ENCODE measurements around the gene PRLH.

The PRLH gene

DNA sequence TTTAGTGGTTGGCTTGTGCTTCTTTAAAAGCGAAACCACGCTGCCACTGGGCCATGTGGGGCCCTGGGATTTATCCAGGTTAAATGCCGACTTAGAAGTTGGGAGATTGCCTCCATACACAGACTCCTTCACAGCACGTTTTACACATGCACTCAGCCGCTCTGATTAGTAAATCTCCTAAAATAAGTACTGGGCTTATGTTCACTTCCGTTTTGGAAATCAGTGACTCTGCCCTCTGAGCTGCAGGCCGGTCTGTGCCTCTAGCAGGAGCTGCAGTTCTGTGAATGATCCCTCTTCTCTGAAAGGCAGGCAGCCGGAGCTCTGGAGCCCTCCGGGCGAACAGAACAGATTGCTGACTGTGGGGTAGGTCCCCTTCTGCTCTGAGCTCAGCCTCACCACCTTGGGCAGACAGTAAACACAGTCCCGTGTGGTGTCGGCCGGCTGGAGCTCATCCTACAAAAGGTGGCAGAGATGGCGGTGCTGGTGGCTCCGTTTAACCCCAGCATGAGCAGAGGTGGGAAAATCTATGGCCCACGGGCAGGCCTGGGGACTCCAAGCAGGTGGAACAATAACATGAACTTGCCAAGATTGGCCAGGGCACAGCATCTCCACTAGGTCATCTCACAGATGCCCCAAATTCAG, 34.0 kb downstream of the PRLH start:
- TF ChIP-seq, protein P1, sequence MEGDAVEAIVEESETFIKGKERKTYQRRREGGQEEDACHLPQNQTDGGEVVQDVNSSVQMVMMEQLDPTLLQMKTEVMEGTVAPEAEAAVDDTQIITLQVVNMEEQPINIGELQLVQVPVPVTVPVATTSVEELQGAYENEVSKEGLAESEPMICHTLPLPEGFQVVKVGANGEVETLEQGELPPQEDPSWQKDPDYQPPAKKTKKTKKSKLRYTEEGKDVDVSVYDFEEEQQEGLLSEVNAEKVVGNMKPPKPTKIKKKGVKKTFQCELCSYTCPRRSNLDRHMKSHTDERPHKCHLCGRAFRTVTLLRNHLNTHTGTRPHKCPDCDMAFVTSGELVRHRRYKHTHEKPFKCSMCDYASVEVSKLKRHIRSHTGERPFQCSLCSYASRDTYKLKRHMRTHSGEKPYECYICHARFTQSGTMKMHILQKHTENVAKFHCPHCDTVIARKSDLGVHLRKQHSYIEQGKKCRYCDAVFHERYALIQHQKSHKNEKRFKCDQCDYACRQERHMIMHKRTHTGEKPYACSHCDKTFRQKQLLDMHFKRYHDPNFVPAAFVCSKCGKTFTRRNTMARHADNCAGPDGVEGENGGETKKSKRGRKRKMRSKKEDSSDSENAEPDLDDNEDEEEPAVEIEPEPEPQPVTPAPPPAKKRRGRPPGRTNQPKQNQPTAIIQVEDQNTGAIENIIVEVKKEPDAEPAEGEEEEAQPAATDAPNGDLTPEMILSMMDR (IDR thresholded peaks at IDR 0.05; ENCODE audit: low read depth, low read length), result no peak
- no peak overlapping the region for H3K4me3 ChIP-seq (ENCODE audit: low read depth, low read length)

DNA sequence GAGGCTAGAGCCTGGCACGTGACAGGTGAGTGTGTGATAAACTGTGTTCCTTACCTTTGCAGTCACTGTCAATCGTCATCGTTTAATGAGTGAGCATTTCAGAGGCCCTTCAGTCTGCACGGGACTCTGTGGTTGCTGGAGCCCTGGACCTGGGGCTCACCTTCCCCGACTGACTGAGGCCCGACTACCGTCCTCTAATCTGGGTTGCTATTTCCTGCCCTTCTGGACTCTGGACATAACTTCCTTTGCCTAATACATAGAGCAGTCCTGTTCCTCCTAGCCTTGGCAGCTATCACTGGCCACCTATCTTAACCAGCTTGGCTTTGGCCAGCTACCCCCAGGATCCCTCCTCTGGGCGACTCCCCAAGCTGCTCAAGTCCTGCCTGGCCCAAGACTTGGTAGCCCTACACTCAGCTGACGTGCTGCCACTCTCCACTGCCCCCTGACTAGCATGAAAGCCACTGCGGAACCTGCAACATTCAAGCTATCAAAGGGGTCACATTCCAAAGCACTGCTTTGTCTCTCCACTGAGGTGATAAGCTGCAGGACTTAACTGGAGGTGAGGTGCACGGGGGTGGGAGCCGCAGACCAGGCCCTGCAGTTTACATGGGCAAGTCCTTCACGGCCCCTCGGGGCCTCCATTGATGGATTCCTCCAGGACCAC, 35.2 kb downstream of the PRLH start:
- TF ChIP-seq, protein P1 (IDR thresholded peaks at IDR 0.05; ENCODE audit: low read depth, low read length), result no peak
- H3K4me3 ChIP-seq (ENCODE audit: low read depth, low read length), result no peak overlapping the region

DNA sequence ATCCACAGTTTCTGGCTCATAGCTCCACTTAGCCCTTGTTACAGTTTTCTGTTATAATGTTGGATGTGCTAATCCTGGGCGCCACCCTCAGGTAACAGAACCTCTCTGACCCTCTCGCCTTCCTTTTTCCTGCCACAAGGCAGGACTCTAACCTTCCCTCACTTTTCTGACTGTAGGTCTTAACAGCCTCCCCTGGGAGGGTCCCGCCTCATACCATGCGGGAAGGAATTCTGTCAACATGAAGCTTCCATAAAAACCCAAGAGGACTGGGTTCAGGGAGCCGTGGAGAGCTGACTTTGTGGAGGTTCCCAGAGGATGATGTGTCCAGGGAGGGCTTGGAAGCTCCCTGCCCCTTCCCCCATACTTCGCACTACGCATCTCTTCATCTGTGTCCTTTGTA, 36.0 kb downstream of the PRLH start:
- no peak overlapping the region for H3K4me3 ChIP-seq (ENCODE audit: low read depth, low read length)
- TF ChIP-seq, protein P1 (IDR thresholded peaks at IDR 0.05; ENCODE audit: low read depth, low read length), result no peak

- H3K4me3 ChIP-seq (ENCODE audit: low read depth, low read length), result no peak overlapping the region
Measured at GRCh38 chr2:237603049-237603717, 36.8 kb downstream of the PRLH start.

DNA sequence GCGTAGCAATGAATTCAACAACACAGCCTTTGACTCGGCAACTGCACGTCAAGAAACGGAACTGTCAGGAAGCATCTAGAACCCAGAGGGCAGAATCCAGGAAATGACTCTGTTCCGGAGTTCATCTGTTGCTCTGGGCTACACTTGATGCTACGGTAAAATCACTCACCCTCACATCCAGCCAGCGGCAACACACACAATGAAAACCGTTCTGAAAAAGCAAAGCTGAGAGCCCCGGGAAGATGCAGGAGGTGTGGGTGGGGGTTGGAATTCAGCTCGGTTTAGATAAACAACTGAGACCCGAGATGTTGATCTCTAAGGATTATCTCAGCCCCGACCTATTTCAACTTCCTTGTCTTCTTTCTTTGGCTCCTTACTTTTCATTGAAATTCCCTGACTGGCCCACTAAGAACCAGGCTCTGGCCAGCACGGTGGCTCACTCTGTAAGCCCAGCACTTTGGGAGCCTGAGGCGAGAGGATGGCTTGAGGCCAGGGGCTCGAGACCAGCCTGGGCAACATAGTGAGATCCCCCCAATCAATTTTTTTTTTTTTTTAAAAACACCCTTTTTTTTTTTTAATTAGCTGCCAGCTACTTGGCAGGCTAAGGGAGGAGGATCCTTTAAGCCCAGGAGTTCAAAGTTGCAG, 37.5 kb downstream of the PRLH start:
- TF ChIP-seq, protein P1 (IDR thresholded peaks at IDR 0.05; ENCODE audit: low read depth, low read length), result no peak
- H3K4me3 ChIP-seq (ENCODE audit: low read depth, low read length), result peak overlapping the region; percentile 29

More at GRCh38 chr2:237603049-237603717, 36.8 kb downstream of the PRLH start:
- TF ChIP-seq, protein P1 (IDR thresholded peaks at IDR 0.05; ENCODE audit: low read depth, low read length), result no peak

DNA sequence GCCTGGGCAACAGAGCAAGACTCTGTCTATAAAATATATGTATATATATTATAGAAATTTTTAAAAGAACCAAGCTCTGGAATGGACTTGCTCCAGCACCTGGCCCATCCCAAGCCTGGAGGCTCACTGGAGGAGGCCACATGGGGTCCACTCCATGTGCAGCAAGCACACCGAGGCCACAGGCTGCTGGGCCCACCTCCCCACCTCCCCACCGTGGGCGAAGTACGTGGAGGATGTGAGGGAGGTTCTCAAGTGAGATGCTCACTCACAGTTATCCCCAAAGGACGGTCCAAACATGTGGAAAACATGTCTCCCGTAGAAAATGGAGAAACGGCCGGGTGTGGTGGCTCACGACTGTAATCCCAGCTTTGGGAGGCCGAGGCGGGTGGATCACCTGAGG, 38.0 kb downstream of the PRLH start:
- TF ChIP-seq, protein P1 (IDR thresholded peaks at IDR 0.05; ENCODE audit: low read depth, low read length), result no peak
- H3K4me3 ChIP-seq (ENCODE audit: low read depth, low read length), result no peak overlapping the region
